ENCODE measurements around the gene HNRNPD. TPM values are rescaled to one million over a fixed set of nuclear protein-coding genes. Genes with fewer than 3 reads are reported as not detected.
A peak's percentile ranks its signal among the peaks of the same experiment; 100 is the strongest.

The HNRNPD gene
- total and polyA plus RNA-seq, 8 donors, result 105 to 614 (median 558) TPM

DNA sequence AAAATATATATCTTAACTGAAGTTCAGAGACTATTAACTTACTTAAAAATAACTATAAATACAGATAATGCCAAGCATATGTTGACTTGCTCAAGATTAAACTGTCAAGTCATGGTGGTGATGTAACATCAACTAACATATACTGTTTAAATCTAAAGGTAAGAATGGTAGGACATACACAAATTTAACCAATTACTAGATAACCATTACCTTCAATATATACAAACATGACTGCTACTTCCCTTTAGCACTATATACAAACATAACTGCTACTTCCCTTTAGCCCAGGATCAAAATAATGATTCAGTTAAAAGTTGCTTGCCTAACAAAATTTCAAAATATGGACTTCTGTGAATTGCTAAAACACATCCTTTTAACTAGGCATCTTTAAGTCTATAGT lies 14.9 kb downstream of the HNRNPD start:
- H3K9me3 ChIP-seq, result no peaks in the 10 kb centered on the region
- H3K27me3 ChIP-seq, result no peaks in the 10 kb centered on the region
- intact Hi-C loops (cut with DNase I), result no loop called here
- TF ChIP-seq, protein P1, sequence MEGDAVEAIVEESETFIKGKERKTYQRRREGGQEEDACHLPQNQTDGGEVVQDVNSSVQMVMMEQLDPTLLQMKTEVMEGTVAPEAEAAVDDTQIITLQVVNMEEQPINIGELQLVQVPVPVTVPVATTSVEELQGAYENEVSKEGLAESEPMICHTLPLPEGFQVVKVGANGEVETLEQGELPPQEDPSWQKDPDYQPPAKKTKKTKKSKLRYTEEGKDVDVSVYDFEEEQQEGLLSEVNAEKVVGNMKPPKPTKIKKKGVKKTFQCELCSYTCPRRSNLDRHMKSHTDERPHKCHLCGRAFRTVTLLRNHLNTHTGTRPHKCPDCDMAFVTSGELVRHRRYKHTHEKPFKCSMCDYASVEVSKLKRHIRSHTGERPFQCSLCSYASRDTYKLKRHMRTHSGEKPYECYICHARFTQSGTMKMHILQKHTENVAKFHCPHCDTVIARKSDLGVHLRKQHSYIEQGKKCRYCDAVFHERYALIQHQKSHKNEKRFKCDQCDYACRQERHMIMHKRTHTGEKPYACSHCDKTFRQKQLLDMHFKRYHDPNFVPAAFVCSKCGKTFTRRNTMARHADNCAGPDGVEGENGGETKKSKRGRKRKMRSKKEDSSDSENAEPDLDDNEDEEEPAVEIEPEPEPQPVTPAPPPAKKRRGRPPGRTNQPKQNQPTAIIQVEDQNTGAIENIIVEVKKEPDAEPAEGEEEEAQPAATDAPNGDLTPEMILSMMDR (IDR thresholded peaks at IDR 0.05), result no peak
- no peak overlapping the region for H3K4me3 ChIP-seq
- peaks cover 12 to 56% of the 10 kb centered on the region in 2 donors for H3K4me1 ChIP-seq
- peak overlapping the region in 1 of 2 donors; percentile 67 for H3K27ac ChIP-seq
- no peak for DNase-seq
- H3K36me3 ChIP-seq, result peaks cover 0 to 41% of the 10 kb centered on the region in 2 donors
- ATAC-seq, result no peak

DNA sequence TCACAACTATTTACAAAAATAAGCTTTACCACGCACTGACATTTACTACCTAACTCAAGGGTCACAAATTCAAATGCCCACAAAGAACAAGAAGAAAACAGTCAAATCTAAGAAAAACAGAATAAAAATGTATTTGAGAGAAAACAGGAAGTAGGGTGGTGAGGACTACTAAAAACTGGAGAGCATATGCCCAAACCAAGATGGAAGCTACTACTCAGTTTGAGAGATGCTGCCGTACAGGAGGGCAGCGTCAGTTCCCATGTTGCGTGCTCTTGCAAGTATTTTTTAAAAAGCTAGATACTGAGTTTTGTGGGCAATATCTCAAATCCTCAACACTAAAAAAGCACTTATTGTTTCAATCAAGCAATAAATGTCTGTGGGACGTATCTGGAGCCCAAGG lies 16.2 kb downstream of the HNRNPD start:
- Histone ChIP-seq H3K27ac (no peak overlapping the region), H3K27me3 (no peaks in the 10 kb centered on the region), H3K36me3 (peaks cover 0 to 53% of the 10 kb centered on the region in 2 donors), H3K9me3 (no peaks in the 10 kb centered on the region), H3K4me1 (peaks cover 11 to 48% of the 10 kb centered on the region in 2 donors), H3K4me3 (no peak overlapping the region)
- ATAC-seq, result no peak
- intact Hi-C loops (cut with DNase I), result no loop called here
- no peak for DNase-seq
- TF ChIP-seq, protein P1 (IDR thresholded peaks at IDR 0.05), result no peak

DNA sequence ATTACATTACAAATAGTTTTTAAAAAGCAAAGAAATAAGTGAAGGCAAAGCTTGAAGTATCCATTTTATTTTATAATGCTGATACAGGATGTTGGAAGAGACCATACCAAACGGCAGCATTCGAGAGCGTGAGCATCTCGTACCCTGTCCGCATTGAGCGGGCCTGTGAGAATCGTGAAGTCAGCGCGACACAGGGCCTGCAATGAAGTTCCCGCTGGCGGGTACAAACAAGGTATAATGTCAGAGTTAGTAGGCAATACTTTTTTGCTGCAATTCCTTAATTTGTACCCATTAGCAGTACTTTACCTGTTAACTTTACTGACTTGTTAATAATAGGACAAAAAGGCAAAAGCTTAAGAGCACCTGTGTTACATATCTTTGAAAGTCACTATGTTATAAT lies 19.0 kb downstream of the HNRNPD start:
- intact Hi-C loops (cut with DNase I), result no loop called here
- Histone ChIP-seq H3K4me1 (peaks cover 4 to 22% of the 10 kb centered on the region in 2 donors), H3K4me3 (no peak overlapping the region), H3K9me3 (no peaks in the 10 kb centered on the region), H3K36me3 (peaks cover 0 to 80% of the 10 kb centered on the region in 2 donors), H3K27me3 (no peaks in the 10 kb centered on the region), H3K27ac (no peak overlapping the region)
- ATAC-seq (no peak), DNase-seq (no peak)
- TF ChIP-seq, protein P1 (IDR thresholded peaks at IDR 0.05), result no peak

DNA sequence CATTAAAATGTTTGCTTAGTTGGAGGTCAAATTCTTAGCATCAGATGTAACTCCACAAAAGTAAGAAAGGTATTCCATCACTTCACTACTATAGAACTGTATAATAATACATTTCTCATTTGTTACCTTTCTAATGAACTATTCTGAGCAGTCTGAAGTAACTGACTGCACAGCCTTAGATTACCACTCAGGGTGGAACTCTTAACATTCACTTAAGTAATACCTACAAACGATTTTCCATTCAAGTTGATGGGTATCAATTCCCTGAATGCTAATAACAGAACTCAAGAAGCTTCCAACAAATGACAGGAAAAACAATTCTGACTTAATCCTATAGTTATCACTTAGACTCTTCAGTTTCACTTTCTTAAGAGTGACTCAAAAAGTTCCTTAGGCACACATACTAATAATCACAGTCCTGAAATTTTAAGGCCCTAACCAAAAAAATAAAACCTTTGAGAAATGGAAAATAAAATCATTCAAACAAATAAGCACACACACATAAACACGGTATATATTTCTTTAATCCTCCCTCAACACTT lies 20.9 kb downstream of the HNRNPD start:
- Histone ChIP-seq H3K4me3 (no peak overlapping the region), H3K36me3 (peaks cover 0 to 91% of the 10 kb centered on the region in 2 donors), H3K4me1 (peaks cover 0 to 3% of the 10 kb centered on the region in 2 donors), H3K27ac (no peak overlapping the region), H3K27me3 (no peaks in the 10 kb centered on the region), H3K9me3 (no peaks in the 10 kb centered on the region)
- no peak for ATAC-seq
- no peak for DNase-seq
- TF ChIP-seq, protein P1 (IDR thresholded peaks at IDR 0.05), result no peak
- intact Hi-C loops (cut with DNase I), result no loop called here

DNA sequence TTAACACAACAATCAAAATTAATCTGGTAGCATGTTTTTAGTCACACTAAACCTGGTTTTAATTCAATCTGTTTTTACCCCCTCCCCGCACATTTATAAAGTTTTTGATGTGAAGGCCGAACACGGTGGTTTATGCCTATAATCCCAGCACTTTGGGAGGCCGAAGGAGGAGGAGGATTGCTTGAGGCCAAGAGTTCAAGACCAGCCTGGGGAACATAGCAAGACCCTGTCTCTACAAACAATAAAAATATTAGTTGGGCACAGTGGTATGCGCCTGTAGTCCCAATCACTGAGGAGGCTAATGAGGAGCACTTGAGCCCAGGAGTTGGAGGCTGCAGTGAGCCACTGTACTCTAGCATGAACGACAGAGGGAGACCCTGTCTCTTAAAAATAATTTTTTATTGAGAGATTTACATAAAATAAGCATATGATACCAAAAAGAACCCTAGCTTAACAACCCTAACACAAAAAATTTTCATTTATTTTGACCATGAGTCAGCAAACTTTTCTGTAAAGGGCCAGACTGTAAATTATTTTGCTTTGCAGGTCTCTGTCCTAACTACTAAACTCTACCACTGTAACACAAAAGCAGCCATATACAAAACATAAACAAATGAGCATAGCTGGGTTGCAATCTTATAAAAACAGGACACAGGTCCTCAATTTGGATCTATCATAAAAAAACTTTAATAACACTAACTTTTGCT lies 21.5 kb downstream of the HNRNPD start:
- H3K4me3 ChIP-seq, result no peak overlapping the region
- no peaks in the 10 kb centered on the region for H3K9me3 ChIP-seq
- DNase-seq (no peak), ATAC-seq (no peak)
- TF ChIP-seq, protein P1 (IDR thresholded peaks at IDR 0.05), result no peak
- intact Hi-C loops (cut with DNase I), result no loop called here
- H3K4me1 ChIP-seq, result no peaks in the 10 kb centered on the region
- H3K36me3 ChIP-seq, result peaks cover 0 to 88% of the 10 kb centered on the region in 2 donors
- no peaks in the 10 kb centered on the region for H3K27me3 ChIP-seq
- H3K27ac ChIP-seq, result no peak overlapping the region
